IMR-90 (cell line): ENCODE measurements around the gene SNX7. TPM values are rescaled to one million over a fixed set of nuclear protein-coding genes. Genes with fewer than 3 reads are reported as not detected.
A peak's percentile ranks its signal among the peaks of the same experiment; 100 is the strongest.

ENCODE experiments used
- ATAC-seq: fragments of 200-7000 bp; cut with Tn5 transposase; 2 replicates; pipeline ENCODE4 v1.9.1; 2020; ENCODE audit warnings: low read depth, mild to moderate bottlenecking, moderate library complexity
- BruUV-seq: library from RNA; stranded (reverse); fragments of 400-500 nt; replicated peaks from 2 replicates; lab custom pipeline; 2021; lab: Mats Ljungman, UMichigan
- CTCF ChIA-PET: fragments of 300-600 bp; formaldehyde crosslinking; extraction: SDS; loops from one replicate; lab custom pipeline; 2021; ENCODE audit warnings: antibody characterized with exemption; lab: Yijun Ruan, JAX
- POLR2A ChIA-PET: fragments of 300-600 bp; sonication (Branson Sonifier 250); formaldehyde crosslinking; loops from one replicate; lab custom pipeline; 2022; ENCODE audit warnings: antibody characterized with exemption; ENCODE audit not compliant: unreplicated experiment; lab: Charles Lee
- DNase-seq: peaks from one replicate; pipeline ENCODE4 v3.0.0; 2013
- H2AFZ ChIP-seq: replicated peaks from 2 replicates; pipeline ENCODE3; 2013; ENCODE audit warnings: low read length, mild to moderate bottlenecking; ENCODE audit not compliant: poor library complexity
- H2AK5ac ChIP-seq: 2 replicates; pipeline ENCODE4 v1.6.1; 2013; ENCODE audit warnings: low read depth, low read length, inconsistent platforms
- H2AK9ac ChIP-seq: replicated peaks from 2 replicates; pipeline ENCODE3; 2013; ENCODE audit warnings: mild to moderate bottlenecking, low read depth, low read length, moderate library complexity; ENCODE audit not compliant: poor library complexity
- H2BK120ac ChIP-seq: 2 replicates; pipeline ENCODE4 v1.6.1; 2013; ENCODE audit warnings: low read depth, low read length, inconsistent platforms
- H2BK15ac ChIP-seq: 3 replicates; pipeline ENCODE4 v1.6.1; 2013; ENCODE audit warnings: low read depth, low read length, inconsistent platforms
- H2BK20ac ChIP-seq: 2 replicates; pipeline ENCODE4 v1.6.1; 2013; ENCODE audit warnings: low read depth, mild to moderate bottlenecking, inconsistent platforms, low read length, moderate library complexity
- H2BK5ac ChIP-seq: 2 replicates; pipeline ENCODE4 v1.6.1; 2013; ENCODE audit warnings: mild to moderate bottlenecking, low read depth, low read length, inconsistent platforms; ENCODE audit not compliant: poor library complexity, severe bottlenecking
- H3K14ac ChIP-seq: replicated peaks from 2 replicates; pipeline ENCODE4 v1.6.1; 2013; ENCODE audit warnings: low read depth, low read length, inconsistent platforms
- H3K18ac ChIP-seq: 2 replicates; pipeline ENCODE4 v1.6.1; 2013; ENCODE audit warnings: low read depth, low read length, control low read depth
- H3K23ac ChIP-seq: 2 replicates; pipeline ENCODE4 v1.6.1; 2013; ENCODE audit warnings: low read depth, low read length, inconsistent platforms
- H3K27ac ChIP-seq: 2 replicates; pipeline ENCODE4 v1.5.1; 2013; ENCODE audit warnings: mild to moderate bottlenecking, control low read depth, low read length; ENCODE audit not compliant: insufficient read depth
- H3K27me3 ChIP-seq: 2 replicates; pipeline ENCODE4 v1.6.1; 2013; ENCODE audit warnings: low read length; ENCODE audit not compliant: control insufficient read depth, insufficient read depth
- H3K36me3 ChIP-seq: 2 replicates; pipeline ENCODE4 v1.6.1; 2013; ENCODE audit warnings: low read length, mixed read lengths; ENCODE audit not compliant: control insufficient read depth, insufficient read depth
- H3K4ac ChIP-seq: 2 replicates; pipeline ENCODE4 v1.6.1; 2013; ENCODE audit warnings: low read depth, low read length, inconsistent platforms
- H3K4me1 ChIP-seq: 2 replicates; pipeline ENCODE4 v1.6.1; 2013; ENCODE audit warnings: low read length, mixed read lengths; ENCODE audit not compliant: control insufficient read depth, insufficient read depth
- H3K4me2 ChIP-seq: 2 replicates; pipeline ENCODE4 v1.6.1; 2013; ENCODE audit warnings: low read depth, mild to moderate bottlenecking, control low read depth, low read length, moderate library complexity
- H3K4me3 ChIP-seq: 2 replicates; pipeline ENCODE4 v1.5.1; 2013; ENCODE audit warnings: low read depth, mild to moderate bottlenecking, control low read depth, low read length, moderate library complexity; ENCODE audit not compliant: insufficient read depth
- H3K56ac ChIP-seq: 2 replicates; pipeline ENCODE4 v1.6.1; 2013; ENCODE audit warnings: low read length, inconsistent platforms; ENCODE audit not compliant: insufficient read depth; ENCODE audit errors: extremely low read depth
- H3K79me1 ChIP-seq, 2 experiments: 2 replicates each; pipeline ENCODE4 v1.6.1; 2013; ENCODE audit warnings: low read length in 2 of 2, inconsistent platforms in 1 of 2, low read depth in 1 of 2
- H3K9ac ChIP-seq: 2 replicates; pipeline ENCODE4 v1.6.1; 2013; ENCODE audit warnings: low read depth, low read length, control low read depth
- H3K9me1 ChIP-seq: 2 replicates; pipeline ENCODE4 v1.6.1; 2013; ENCODE audit warnings: low read length, inconsistent platforms; ENCODE audit not compliant: insufficient read depth
- H3K9me3 ChIP-seq: 2 replicates; pipeline ENCODE4 v1.6.1; 2013; ENCODE audit warnings: low read length; ENCODE audit not compliant: control insufficient read depth, insufficient read depth
- H4K20me1 ChIP-seq: 2 replicates; pipeline ENCODE4 v1.6.1; 2013; ENCODE audit warnings: low read length, inconsistent platforms; ENCODE audit not compliant: insufficient read depth
- H4K5ac ChIP-seq: 2 replicates; pipeline ENCODE4 v1.6.1; 2013; ENCODE audit warnings: mild to moderate bottlenecking, low read depth, low read length, control low read depth
- H4K8ac ChIP-seq, 2 experiments: 2 replicates each; pipeline ENCODE4 v1.6.1; 2013; ENCODE audit warnings: low read depth in 2 of 2, low read length in 2 of 2, control low read depth in 1 of 2, inconsistent platforms in 1 of 2
- H4K91ac ChIP-seq: 2 replicates; pipeline ENCODE4 v1.6.1; 2013; ENCODE audit warnings: low read depth, low read length, inconsistent platforms; ENCODE audit not compliant: insufficient read depth
- BHLHE40 ChIP-seq: fragments of 150-350 bp; IDR thresholded peaks from 2 replicates; pipeline ENCODE4 v1.6.1; 2016; ENCODE audit warnings: mild to moderate bottlenecking, low read depth, low read length
- CEBPB ChIP-seq: IDR thresholded peaks from 2 replicates; pipeline ENCODE4 v1.6.1; 2012; ENCODE audit warnings: low read depth, low read length, improper control_type of control experiment
- CHD1 ChIP-seq: IDR thresholded peaks from 2 replicates; pipeline ENCODE4 v1.6.1; 2012; ENCODE audit warnings: low read depth, low read length, improper control_type of control experiment
- ELK1 ChIP-seq: fragments of 150-350 bp; IDR thresholded peaks from 2 replicates; pipeline ENCODE4 v1.6.1; 2016; ENCODE audit warnings: low read depth, mild to moderate bottlenecking, low read length, moderate library complexity, borderline replicate concordance
- FOS ChIP-seq: fragments of 150-350 bp; IDR thresholded peaks from 2 replicates; pipeline ENCODE4 v1.6.1; 2016; ENCODE audit warnings: low read depth, low read length
- MAFK ChIP-seq: IDR thresholded peaks from 2 replicates; pipeline ENCODE4 v1.6.1; 2012; ENCODE audit warnings: low read depth, low read length, improper control_type of control experiment
- MAZ ChIP-seq: IDR thresholded peaks from 2 replicates; pipeline ENCODE4 v1.6.1; 2012; ENCODE audit warnings: low read depth, mild to moderate bottlenecking, low read length, improper control_type of control experiment, moderate library complexity, borderline replicate concordance
- MXI1 ChIP-seq: IDR thresholded peaks from 2 replicates; pipeline ENCODE4 v1.6.1; 2012; ENCODE audit warnings: low read depth, mild to moderate bottlenecking, low read length, moderate library complexity, borderline replicate concordance
- NFE2L2 ChIP-seq: fragments of 150-350 bp; IDR thresholded peaks from 2 replicates; pipeline ENCODE4 v1.6.1; 2016; ENCODE audit warnings: low read depth, mild to moderate bottlenecking, low read length
- POLR2A ChIP-seq: IDR thresholded peaks from 2 replicates; pipeline ENCODE4 v1.6.1; 2012; ENCODE audit warnings: mild to moderate bottlenecking, low read depth, low read length
- RAD21 ChIP-seq: IDR thresholded peaks from 2 replicates; pipeline ENCODE4 v1.6.1; 2012; ENCODE audit warnings: low read length, improper control_type of control experiment
- RCOR1 ChIP-seq: IDR thresholded peaks from 2 replicates; pipeline ENCODE4 v1.6.1; 2012; ENCODE audit warnings: mild to moderate bottlenecking, low read length, improper control_type of control experiment; ENCODE audit not compliant: insufficient replicate concordance
- RFX5 ChIP-seq: IDR thresholded peaks from 2 replicates; pipeline ENCODE4 v1.8.0; 2012; ENCODE audit warnings: low read depth, mild to moderate bottlenecking, low read length, moderate library complexity
- SMC3 ChIP-seq: fragments of 150-350 bp; IDR thresholded peaks from 2 replicates; pipeline ENCODE4 v1.6.1; 2016; ENCODE audit warnings: low read depth, mild to moderate bottlenecking, antibody characterized with exemption, low read length, moderate library complexity
- dilution Hi-C: fragments of 300-500 bp; cut with HindIII; formaldehyde crosslinking; loops from one replicate; pipeline ENCODE4 v1.14.3; 2018; ENCODE audit warnings: low sequenced_read_pairs; ENCODE audit not compliant: unreplicated experiment
- in situ Hi-C: fragments of 300-500 bp; cut with MboI; formaldehyde crosslinking; loops from 3 replicates; pipeline ENCODE4 v1.14.3; 2019; ENCODE audit warnings: low sequenced_read_pairs, inconsistent platforms, mixed read lengths
- intact Hi-C: fragments of 100-400 bp; cut with micrococcal nuclease; formaldehyde crosslinking; loops from 2 replicates; pipeline ENCODE4 v1.10.0; 2022
- polyA plus RNA-seq, 3 experiments: library from polyadenylated mRNA; depleted of rRNA; stranded (reverse); fragments of >200 nt; gene quantifications; 2 replicates each; pipeline ENCODE4 v1.2.3, GENCODE V29; 2012; ENCODE audit warnings: low replicate concordance in 1 of 3
- total RNA-seq: library from RNA; depleted of rRNA; stranded (reverse); fragments of >200 nt; gene quantifications from 2 replicates; pipeline ENCODE4 v1.2.3, GENCODE V29; 2012
- TF ChIP-seq, protein P1 (sequence below): fragments of 150-350 bp; IDR thresholded peaks from 2 replicates; pipeline ENCODE4 v1.6.1; 2017; ENCODE audit warnings: mild to moderate bottlenecking, antibody characterized with exemption, low read length, low read depth
- TF ChIP-seq, protein P2 (sequence below): conservative IDR thresholded peaks from 2 replicates; pipeline ENCODE4 v1.5.1; 2012; ENCODE audit warnings: mild to moderate bottlenecking, low read depth, low read length, improper control_type of control experiment

Gene SNX7
- total and polyA plus RNA-seq, 2 of the 4 experiments (the other 2 are of a cell fraction), result 22.5 to 24.4 TPM

GRCh38 chr1:98733782-98734112 lies 72.2 kb downstream of the SNX7 start:
- DNase-seq (peak; percentile 13), ATAC-seq (no peak)
- no peak overlapping the region for H3K18ac ChIP-seq
- no peaks in the 10 kb centered on the region for H4K20me1 ChIP-seq
- no peak overlapping the region for H2BK15ac ChIP-seq
- no peak overlapping the region for H2AK9ac ChIP-seq
- H3K79me1 ChIP-seq, result no peaks in the 10 kb centered on the region
- no peaks in the 10 kb centered on the region for H3K9me1 ChIP-seq
- H3K4me2 ChIP-seq, result no peak overlapping the region
- H2AFZ ChIP-seq, result no peak overlapping the region
- H3K9me3 ChIP-seq, result no peaks in the 10 kb centered on the region
- no peak overlapping the region for H3K27ac ChIP-seq
- no TSS peak for BruUV-seq
- H4K91ac ChIP-seq, result no peak overlapping the region
- no peak overlapping the region for H3K23ac ChIP-seq
- no peak overlapping the region for H4K5ac ChIP-seq
- H3K4me3 ChIP-seq, result no peak overlapping the region
- CTCF ChIA-PET, result no interaction called here
- no peak overlapping the region for H2BK20ac ChIP-seq
- H2AK5ac ChIP-seq, result no peak overlapping the region
- H3K4ac ChIP-seq, result no peak overlapping the region
- no peaks in the 10 kb centered on the region for H3K4me1 ChIP-seq
- no peak overlapping the region for H2BK120ac ChIP-seq
- in situ Hi-C loops, result no loop called here
- POLR2A ChIA-PET, result no interaction called here
- H3K36me3 ChIP-seq, result no peaks in the 10 kb centered on the region
- H3K27me3 ChIP-seq, result no peaks in the 10 kb centered on the region
- dilution Hi-C loops, result no loop called here
- H2BK5ac ChIP-seq, result no peak overlapping the region
- TF ChIP-seq RFX5 (no peak), RCOR1 (no peak), NFE2L2 (no peak), CEBPB (no peak), POLR2A (no peak), ELK1 (no peak), CHD1 (no peak), BHLHE40 (no peak), RAD21 (no peak), MAFK (no peak), MAZ (no peak), SMC3 (no peak), FOS (no peak), MXI1 (no peak)
- TF ChIP-seq, protein P1, sequence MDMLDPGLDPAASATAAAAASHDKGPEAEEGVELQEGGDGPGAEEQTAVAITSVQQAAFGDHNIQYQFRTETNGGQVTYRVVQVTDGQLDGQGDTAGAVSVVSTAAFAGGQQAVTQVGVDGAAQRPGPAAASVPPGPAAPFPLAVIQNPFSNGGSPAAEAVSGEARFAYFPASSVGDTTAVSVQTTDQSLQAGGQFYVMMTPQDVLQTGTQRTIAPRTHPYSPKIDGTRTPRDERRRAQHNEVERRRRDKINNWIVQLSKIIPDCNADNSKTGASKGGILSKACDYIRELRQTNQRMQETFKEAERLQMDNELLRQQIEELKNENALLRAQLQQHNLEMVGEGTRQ, result no peak
- TF ChIP-seq, protein P2, sequence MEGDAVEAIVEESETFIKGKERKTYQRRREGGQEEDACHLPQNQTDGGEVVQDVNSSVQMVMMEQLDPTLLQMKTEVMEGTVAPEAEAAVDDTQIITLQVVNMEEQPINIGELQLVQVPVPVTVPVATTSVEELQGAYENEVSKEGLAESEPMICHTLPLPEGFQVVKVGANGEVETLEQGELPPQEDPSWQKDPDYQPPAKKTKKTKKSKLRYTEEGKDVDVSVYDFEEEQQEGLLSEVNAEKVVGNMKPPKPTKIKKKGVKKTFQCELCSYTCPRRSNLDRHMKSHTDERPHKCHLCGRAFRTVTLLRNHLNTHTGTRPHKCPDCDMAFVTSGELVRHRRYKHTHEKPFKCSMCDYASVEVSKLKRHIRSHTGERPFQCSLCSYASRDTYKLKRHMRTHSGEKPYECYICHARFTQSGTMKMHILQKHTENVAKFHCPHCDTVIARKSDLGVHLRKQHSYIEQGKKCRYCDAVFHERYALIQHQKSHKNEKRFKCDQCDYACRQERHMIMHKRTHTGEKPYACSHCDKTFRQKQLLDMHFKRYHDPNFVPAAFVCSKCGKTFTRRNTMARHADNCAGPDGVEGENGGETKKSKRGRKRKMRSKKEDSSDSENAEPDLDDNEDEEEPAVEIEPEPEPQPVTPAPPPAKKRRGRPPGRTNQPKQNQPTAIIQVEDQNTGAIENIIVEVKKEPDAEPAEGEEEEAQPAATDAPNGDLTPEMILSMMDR, result no peak
- no peak overlapping the region for H3K9ac ChIP-seq
- H4K8ac ChIP-seq, result no peak overlapping the region
- no peak overlapping the region for H3K14ac ChIP-seq
- H3K56ac ChIP-seq, result no peak overlapping the region
- intact Hi-C loops, result no loop called here
